SU-DHL-6 (cell line): Measurements from ENCODE around the gene MPHOSPH9.

Experiments used
- H2AFZ ChIP-seq: fragments of 200-600 bp; sonication (generic); 2 replicates; pipeline ENCODE4 v1.6.1; 2014; ENCODE audit warnings: low read depth, mild to moderate bottlenecking, moderate library complexity, mixed read lengths, antibody characterized with exemption, low read length; ENCODE audit not compliant: severe bottlenecking
- H3F3A ChIP-seq: fragments of 200-600 bp; shearing (Covaris generic); 2 replicates; pipeline ENCODE4 v1.6.0; 2016; ENCODE audit warnings: antibody characterized with exemption, mild to moderate bottlenecking; ENCODE audit not compliant: insufficient read depth
- H3K27ac ChIP-seq: fragments of 200-600 bp; sonication (generic); 2 replicates; pipeline ENCODE4 v1.5.1; 2016; ENCODE audit warnings: low read depth, mild to moderate bottlenecking, low read length, moderate library complexity, mixed read lengths
- H3K27me3 ChIP-seq: fragments of 200-600 bp; sonication (generic), shearing (Covaris generic); 2 replicates; pipeline ENCODE4 v1.6.0; 2014; ENCODE audit warnings: mild to moderate bottlenecking, low read length
- H3K36me3 ChIP-seq: fragments of 200-600 bp; sonication (generic); 2 replicates; pipeline ENCODE4 v1.6.1; 2014; ENCODE audit warnings: mild to moderate bottlenecking, low read length, mixed read lengths
- H3K4me2 ChIP-seq: fragments of 300-600, 200-600 bp; shearing (Covaris generic), sonication (generic); 2 replicates; pipeline ENCODE4 v1.6.0; 2014; ENCODE audit warnings: low read length, low read depth, mild to moderate bottlenecking; ENCODE audit not compliant: poor library complexity, severe bottlenecking
- H3K4me3 ChIP-seq: fragments of 200-600 bp; sonication (generic); 2 replicates; pipeline ENCODE4 v1.5.1; 2014; ENCODE audit warnings: antibody characterized with exemption, low read length, mild to moderate bottlenecking, mixed read lengths; ENCODE audit not compliant: insufficient read depth, poor library complexity, severe bottlenecking
- H3K79me2 ChIP-seq: fragments of 200-600 bp; sonication (generic); 2 replicates; pipeline ENCODE4 v1.6.1; 2014; ENCODE audit warnings: mild to moderate bottlenecking, low read length, moderate library complexity; ENCODE audit not compliant: insufficient read depth
- H3K9ac ChIP-seq: fragments of 200-600 bp; sonication (generic); 2 replicates; pipeline ENCODE4 v1.7.0; 2014; ENCODE audit warnings: mild to moderate bottlenecking, low read length
- H3K9me2 ChIP-seq: fragments of 200-600 bp; sonication (generic); replicated peaks from 2 replicates; pipeline ENCODE4 v1.6.1; 2014; ENCODE audit warnings: low read length; ENCODE audit not compliant: insufficient read depth
- H3K9me3 ChIP-seq: fragments of 200-600 bp; sonication (generic); 2 replicates; pipeline ENCODE4 v1.6.1; 2014; ENCODE audit warnings: low read length, mixed read lengths; ENCODE audit not compliant: insufficient read depth
- H4K20me1 ChIP-seq: fragments of 200-600 bp; sonication (generic); 2 replicates; pipeline ENCODE4 v1.6.1; 2014; ENCODE audit warnings: low read depth, mild to moderate bottlenecking, antibody characterized with exemption, low read length, moderate library complexity, mixed read lengths
- EZH2phosphoT487 ChIP-seq: fragments of 200-600 bp; sonication (generic), shearing (Covaris generic); conservative IDR thresholded peaks from 2 replicates; pipeline ENCODE4 v1.6.1; 2018; ENCODE audit warnings: mild to moderate bottlenecking, antibody characterized with exemption, low read length, moderate library complexity, mixed read lengths
- TF ChIP-seq, protein P1 (sequence below): fragments of 200-600 bp; sonication (generic); IDR thresholded peaks from one replicate; pipeline ENCODE4 v1.5.1; 2017; ENCODE audit warnings: antibody characterized with exemption, mild to moderate bottlenecking, low read length, moderate library complexity; ENCODE audit not compliant: insufficient read depth, poor library complexity, severe bottlenecking

Gene MPHOSPH9

DNA sequence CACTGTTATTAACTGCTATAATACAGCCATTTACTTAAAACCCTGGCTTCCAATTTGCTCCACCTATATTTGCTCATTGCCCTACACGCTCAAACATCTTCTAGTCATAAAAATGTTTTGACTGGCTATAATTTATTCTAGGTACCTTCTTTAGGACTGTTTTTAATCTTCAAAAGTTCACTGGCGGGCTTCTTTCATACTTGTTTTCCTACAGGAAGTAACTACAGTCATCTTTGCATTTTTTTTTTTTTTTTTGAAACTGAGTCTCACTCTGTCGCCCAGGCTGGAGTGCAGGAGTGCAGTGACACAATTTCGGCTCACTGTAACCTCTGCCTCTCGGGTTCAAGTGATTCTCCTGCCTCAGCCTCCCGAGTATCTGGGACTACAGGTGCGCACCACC, 32.5 kb downstream of the MPHOSPH9 start:
- Histone ChIP-seq H3K4me2 (no peak overlapping the region), H3K36me3 (peaks cover 37% of the 10 kb centered on the region), H3F3A (no peaks in the 10 kb centered on the region), H4K20me1 (no peaks in the 10 kb centered on the region), H3K9ac (no peak overlapping the region), H3K4me3 (no peak overlapping the region), H3K79me2 (no peaks in the 10 kb centered on the region), H3K27ac (no peak overlapping the region), H3K27me3 (no peaks in the 10 kb centered on the region), H3K9me2 (no peaks in the 10 kb centered on the region), H3K9me3 (no peaks in the 10 kb centered on the region), H2AFZ (no peak overlapping the region)
- TF ChIP-seq, protein P1, sequence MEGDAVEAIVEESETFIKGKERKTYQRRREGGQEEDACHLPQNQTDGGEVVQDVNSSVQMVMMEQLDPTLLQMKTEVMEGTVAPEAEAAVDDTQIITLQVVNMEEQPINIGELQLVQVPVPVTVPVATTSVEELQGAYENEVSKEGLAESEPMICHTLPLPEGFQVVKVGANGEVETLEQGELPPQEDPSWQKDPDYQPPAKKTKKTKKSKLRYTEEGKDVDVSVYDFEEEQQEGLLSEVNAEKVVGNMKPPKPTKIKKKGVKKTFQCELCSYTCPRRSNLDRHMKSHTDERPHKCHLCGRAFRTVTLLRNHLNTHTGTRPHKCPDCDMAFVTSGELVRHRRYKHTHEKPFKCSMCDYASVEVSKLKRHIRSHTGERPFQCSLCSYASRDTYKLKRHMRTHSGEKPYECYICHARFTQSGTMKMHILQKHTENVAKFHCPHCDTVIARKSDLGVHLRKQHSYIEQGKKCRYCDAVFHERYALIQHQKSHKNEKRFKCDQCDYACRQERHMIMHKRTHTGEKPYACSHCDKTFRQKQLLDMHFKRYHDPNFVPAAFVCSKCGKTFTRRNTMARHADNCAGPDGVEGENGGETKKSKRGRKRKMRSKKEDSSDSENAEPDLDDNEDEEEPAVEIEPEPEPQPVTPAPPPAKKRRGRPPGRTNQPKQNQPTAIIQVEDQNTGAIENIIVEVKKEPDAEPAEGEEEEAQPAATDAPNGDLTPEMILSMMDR, result no peak
- no peak for TF ChIP-seq EZH2phosphoT487

DNA sequence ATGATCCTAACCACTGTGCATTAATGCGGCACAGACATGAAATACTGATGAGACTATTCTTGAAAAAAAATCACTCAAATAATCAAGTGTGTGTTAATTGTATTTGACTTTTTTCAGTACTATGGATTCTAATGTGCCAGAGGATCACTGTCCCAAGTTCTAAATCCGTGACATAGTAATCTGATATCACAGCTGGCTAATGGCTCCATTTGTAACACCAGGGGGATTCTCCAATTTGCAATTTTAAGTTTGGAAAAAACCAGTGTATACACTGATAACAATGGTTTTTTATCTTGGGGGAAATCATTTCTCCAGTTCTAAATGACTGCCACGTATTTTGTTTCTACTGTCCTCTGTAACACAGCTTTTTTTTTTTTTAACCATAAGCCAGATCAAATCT, 33.0 kb downstream of the MPHOSPH9 start:
- peaks cover 37% of the 10 kb centered on the region for H3K36me3 ChIP-seq
- H3F3A ChIP-seq, result no peaks in the 10 kb centered on the region
- no peaks in the 10 kb centered on the region for H3K9me3 ChIP-seq
- H3K4me2 ChIP-seq, result no peak overlapping the region
- no peaks in the 10 kb centered on the region for H3K27me3 ChIP-seq
- no peak overlapping the region for H3K4me3 ChIP-seq
- H3K9me2 ChIP-seq, result no peaks in the 10 kb centered on the region
- no peak overlapping the region for H3K9ac ChIP-seq
- no peaks in the 10 kb centered on the region for H4K20me1 ChIP-seq
- H3K79me2 ChIP-seq, result no peaks in the 10 kb centered on the region
- no peak overlapping the region for H2AFZ ChIP-seq
- H3K27ac ChIP-seq, result no peak overlapping the region
- TF ChIP-seq EZH2phosphoT487, result no peak
- TF ChIP-seq, protein P1, result no peak

DNA sequence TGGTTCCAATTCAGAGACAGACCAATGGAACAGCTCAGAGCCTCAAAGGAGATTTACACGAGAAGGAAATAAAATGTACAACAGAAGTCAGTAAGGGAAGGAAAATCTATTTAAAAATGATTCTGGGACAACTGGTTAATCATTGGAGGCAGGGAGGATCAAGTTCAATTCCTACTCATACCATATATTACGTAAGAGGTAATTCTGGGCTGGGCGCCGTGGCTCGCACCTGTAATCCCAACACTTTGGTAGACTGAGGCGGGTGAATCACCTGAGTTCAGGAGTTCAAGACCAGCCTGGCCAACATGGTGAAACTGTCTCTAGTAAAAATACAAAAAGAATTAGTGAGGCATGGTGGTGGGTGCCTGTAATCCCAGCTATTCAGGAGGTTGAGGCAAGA, 45.3 kb downstream of the MPHOSPH9 start:
- Histone ChIP-seq H3K4me3 (no peak overlapping the region), H3K27me3 (no peaks in the 10 kb centered on the region), H4K20me1 (no peaks in the 10 kb centered on the region), H3K79me2 (no peaks in the 10 kb centered on the region), H3K27ac (no peak overlapping the region), H3K9ac (no peak overlapping the region), H2AFZ (no peak overlapping the region), H3K36me3 (peaks cover 25% of the 10 kb centered on the region; the same call in 1 of the 2 replicates), H3F3A (no peaks in the 10 kb centered on the region), H3K9me3 (no peaks in the 10 kb centered on the region), H3K9me2 (no peaks in the 10 kb centered on the region), H3K4me2 (no peak overlapping the region)
- TF ChIP-seq, protein P1, result no peak
- no peak for TF ChIP-seq EZH2phosphoT487
